CD14-positive monocyte (primary cell): ENCODE measurements around the gene KCNK1. TPM values are rescaled to one million over a fixed set of nuclear protein-coding genes. Genes with fewer than 3 reads are reported as not detected.

Source experiments
- DNase-seq, 3 donors: peaks; one replicate each; pipeline ENCODE4 v3.0.0-alpha.2; 2011 to 2022
- H2AFZ ChIP-seq: 2 replicates; pipeline ENCODE4 v1.6.0; 2012; ENCODE audit warnings: mild to moderate bottlenecking, low read depth, low read length, inconsistent platforms; ENCODE audit not compliant: insufficient read depth, poor library complexity, severe bottlenecking
- H3K27ac ChIP-seq, 2 donors: 1 replicate in 1 of 2; 2 replicates in 1 of 2; pipeline ENCODE4 v1.5.1; 2012 to 2013; ENCODE audit warnings: low read length in 2 of 2, control low read depth in 1 of 2, inconsistent platforms in 1 of 2, low read depth in 1 of 2, mild to moderate bottlenecking in 1 of 2
- H3K27me3 ChIP-seq, 2 donors: one replicate each; pipeline versions ENCODE4 v1.6.0 to v1.6.1; 2011 to 2013; ENCODE audit warnings: low read length in 2 of 2; ENCODE audit not compliant: control insufficient read depth in 2 of 2, insufficient read depth in 2 of 2
- H3K36me3 ChIP-seq, 2 donors: replicated peaks in 1 of 2; 1 replicate in 1 of 2; 2 replicates in 1 of 2; pipeline versions ENCODE4 v1.5.1 to v1.6.1; 2012 to 2013; ENCODE audit warnings: low read length in 2 of 2, control low read depth in 1 of 2, inconsistent platforms in 1 of 2, mild to moderate bottlenecking in 1 of 2; ENCODE audit not compliant: insufficient read depth in 2 of 2, control insufficient read depth in 1 of 2
- H3K4me1 ChIP-seq, 2 donors: 1 replicate in 1 of 2; 2 replicates in 1 of 2; pipeline versions ENCODE4 v1.5.1 to v1.6.1; 2012 to 2013; ENCODE audit warnings: low read length in 2 of 2, control low read depth in 1 of 2, inconsistent platforms in 1 of 2, mild to moderate bottlenecking in 1 of 2, moderate library complexity in 1 of 2; ENCODE audit not compliant: insufficient read depth in 2 of 2, control insufficient read depth in 1 of 2
- H3K4me2 ChIP-seq: replicated peaks from 2 replicates; pipeline ENCODE3; 2012; ENCODE audit warnings: low read length, moderate library complexity, mild to moderate bottlenecking; ENCODE audit not compliant: poor library complexity, severe bottlenecking; ENCODE audit errors: extremely low read depth
- H3K4me3 ChIP-seq, 3 experiments: fragments of 200-600 bp in 1 of 3; sonication (generic) in 1 of 3; replicated peaks in 1 of 3; 1 replicate in 2 of 3; 2 replicates in 1 of 3; pipeline ENCODE4 v1.5.1; 2011 to 2013; ENCODE audit warnings: low read length in 3 of 3, mild to moderate bottlenecking in 3 of 3, control low read depth in 2 of 3, low read depth in 2 of 3, inconsistent platforms in 1 of 3, moderate library complexity in 1 of 3
- H3K79me2 ChIP-seq: 2 replicates; pipeline ENCODE4 v1.6.0; 2012; ENCODE audit warnings: mild to moderate bottlenecking, control low read depth, inconsistent platforms, low read length, moderate library complexity; ENCODE audit not compliant: insufficient read depth
- H3K9ac ChIP-seq: 2 replicates; pipeline ENCODE4 v1.6.0; 2017; ENCODE audit warnings: low read length, mild to moderate bottlenecking; ENCODE audit not compliant: insufficient read depth, poor library complexity, severe bottlenecking
- H3K9me3 ChIP-seq, 2 donors: replicated peaks in 1 of 2; 1 replicate in 1 of 2; 2 replicates in 1 of 2; pipeline versions ENCODE4 v1.5.1 to v1.6.1; 2012 to 2013; ENCODE audit warnings: low read length in 2 of 2, control low read depth in 1 of 2; ENCODE audit not compliant: control insufficient read depth in 1 of 2, insufficient read depth in 1 of 2
- H4K20me1 ChIP-seq: 2 replicates; pipeline ENCODE4 v1.6.0; 2012; ENCODE audit warnings: mild to moderate bottlenecking, low read length, control low read depth, moderate library complexity; ENCODE audit not compliant: insufficient read depth
- H3K27ac Mint-ChIP-seq, 7 donors: one replicate each; pipeline ENCODE4 v1.8.0; 2020; ENCODE audit warnings: mild to moderate bottlenecking in 7 of 7, mixed read lengths in 7 of 7, moderate library complexity in 6 of 7, inconsistent platforms in 2 of 7
- H3K27me3 Mint-ChIP-seq, 3 donors: one replicate each; pipeline ENCODE4 v1.8.0; 2021 to 2022; ENCODE audit warnings: low read depth in 3 of 3, mild to moderate bottlenecking in 3 of 3, mixed read lengths in 3 of 3, moderate library complexity in 3 of 3, inconsistent platforms in 1 of 3
- H3K36me3 Mint-ChIP-seq, 2 donors: one replicate each; pipeline ENCODE4 v1.8.0; 2020; ENCODE audit warnings: mixed read lengths in 2 of 2, inconsistent platforms in 1 of 2, mild to moderate bottlenecking in 1 of 2
- H3K4me1 Mint-ChIP-seq: one replicate; pipeline ENCODE4 v1.8.0; 2020; ENCODE audit warnings: mild to moderate bottlenecking, mixed read lengths
- H3K4me3 Mint-ChIP-seq, 2 donors: one replicate each; pipeline ENCODE4 v1.8.0; 2020; ENCODE audit warnings: mild to moderate bottlenecking in 2 of 2, mixed read lengths in 2 of 2, moderate library complexity in 1 of 2
- H3K9me3 Mint-ChIP-seq, 7 donors: one replicate each; pipeline ENCODE4 v1.8.0; 2020 to 2022; ENCODE audit warnings: mixed read lengths in 7 of 7, mild to moderate bottlenecking in 6 of 7, moderate library complexity in 6 of 7, inconsistent platforms in 2 of 7
- CTCF ChIP-seq: fragments of 200-600 bp; IDR thresholded peaks from one replicate; pipeline ENCODE4 v1.8.0; 2022; ENCODE audit warnings: antibody characterized with exemption, mild to moderate bottlenecking
- WGBS: methylation state at CpG from one replicate; pipeline ENCODE4 v1.1.5; 2013; ENCODE audit warnings: missing lambda C conversion rate; ENCODE audit not compliant: insufficient coverage; 5-methylcytosine and 5-hydroxymethylcytosine counted together
- intact Hi-C, 2 donors: fragments of 100-400 bp; cut with micrococcal nuclease; formaldehyde crosslinking; loops; one replicate each; pipeline versions ENCODE4 v1.15.0 to v1.15.1; 2023
- polyA plus RNA-seq, 3 donors: library from polyadenylated mRNA; depleted of rRNA in 1 of 3; unstranded in 2 of 3; stranded (reverse) in 1 of 3; fragments of 300-500 nt in 2 of 3; fragments of >200 nt in 1 of 3; fragmentation: Illumina TruSeq in 2 of 3; gene quantifications; 1 replicate in 2 of 3; 2 replicates in 1 of 3; pipeline ENCODE4 v1.2.3, GENCODE V29; 2012 to 2021

KCNK1 gene
- polyA plus RNA-seq, 3 donors, result not detected

DNA sequence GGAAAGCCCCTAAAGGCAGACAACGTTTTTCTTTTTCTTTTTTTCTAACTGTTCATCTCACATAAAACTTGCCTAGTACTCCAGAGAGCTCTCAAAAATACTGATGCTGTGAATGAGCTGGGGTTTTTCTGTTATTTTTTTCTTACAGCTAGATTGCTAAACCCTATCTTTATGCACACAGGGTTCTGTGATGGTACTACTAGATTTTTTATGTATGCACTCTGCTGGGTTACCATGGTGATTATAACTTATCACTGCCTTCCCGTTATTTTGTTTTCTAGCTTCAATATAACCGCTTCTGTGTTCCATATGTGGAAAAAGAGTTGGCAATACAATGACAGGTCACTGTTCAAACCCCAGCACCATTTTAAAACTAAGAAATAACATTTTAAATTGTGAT is 43.7 kb upstream of the KCNK1 start:
- Mint-ChIP-seq H3K4me1 (no peaks in the 10 kb centered on the region), H3K4me3 (no peak overlapping the region), H3K36me3 (no peaks in the 10 kb centered on the region), H3K27me3 (peaks cover 0 to 5% (median 0%) of the 10 kb centered on the region in 3 donors), H3K27ac (no peak overlapping the region), H3K9me3 (peaks cover 0 to 9% (median 2%) of the 10 kb centered on the region in 7 donors)
- no peak overlapping the region for H2AFZ ChIP-seq
- WGBS, result no CpG with 5 or more reads among the region's 3 CpGs
- no peaks in the 10 kb centered on the region for H4K20me1 ChIP-seq
- H3K4me2 ChIP-seq, result no peak overlapping the region
- no peaks in the 10 kb centered on the region for H3K9me3 ChIP-seq
- no peaks in the 10 kb centered on the region for H3K4me1 ChIP-seq
- H3K27me3 ChIP-seq, result no peaks in the 10 kb centered on the region
- no peak overlapping the region for H3K27ac ChIP-seq
- no peak overlapping the region for H3K4me3 ChIP-seq
- H3K79me2 ChIP-seq, result no peaks in the 10 kb centered on the region
- intact Hi-C loops, result no loop called here
- TF ChIP-seq CTCF, result no peak
- H3K9ac ChIP-seq, result no peak overlapping the region
- no peaks in the 10 kb centered on the region for H3K36me3 ChIP-seq
- no peak for DNase-seq

DNA sequence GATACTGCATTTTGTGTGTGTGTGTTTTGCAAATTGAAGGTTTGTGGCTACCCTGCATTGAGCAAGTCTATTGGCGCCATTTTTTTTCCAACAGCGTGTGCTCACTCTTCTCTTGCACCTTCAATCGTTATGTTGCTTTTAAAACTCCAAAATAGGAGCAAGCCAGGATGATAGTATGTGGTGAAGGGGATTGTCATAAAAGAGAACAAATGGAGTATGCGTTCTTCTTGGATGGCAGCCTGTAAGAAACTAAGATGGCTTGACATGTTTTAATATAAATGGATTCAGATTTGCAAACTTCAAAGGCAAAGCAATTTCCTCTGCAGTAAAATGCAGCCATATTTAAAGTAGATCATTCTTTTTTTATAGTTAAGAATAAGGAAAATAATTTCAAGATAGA is 43.2 kb upstream of the KCNK1 start:
- no peaks in the 10 kb centered on the region for H3K79me2 ChIP-seq
- intact Hi-C loops, result no loop called here
- Mint-ChIP-seq H3K9me3 (peaks cover 0 to 9% (median 2%) of the 10 kb centered on the region in 7 donors), H3K27me3 (peaks cover 0 to 5% (median 0%) of the 10 kb centered on the region in 3 donors), H3K4me1 (no peaks in the 10 kb centered on the region), H3K4me3 (no peak overlapping the region), H3K27ac (no peak overlapping the region), H3K36me3 (no peaks in the 10 kb centered on the region)
- no peaks in the 10 kb centered on the region for H3K27me3 ChIP-seq
- WGBS, result no CpG with 5 or more reads among the region's 4 CpGs
- no peak for TF ChIP-seq CTCF
- H3K9ac ChIP-seq, result no peak overlapping the region
- no peaks in the 10 kb centered on the region for H3K36me3 ChIP-seq
- H3K4me3 ChIP-seq, result no peak overlapping the region
- no peak overlapping the region for H3K27ac ChIP-seq
- no peak for DNase-seq
- no peak overlapping the region for H3K4me2 ChIP-seq
- H3K9me3 ChIP-seq, result no peaks in the 10 kb centered on the region
- H2AFZ ChIP-seq, result no peak overlapping the region
- no peaks in the 10 kb centered on the region for H4K20me1 ChIP-seq
- no peaks in the 10 kb centered on the region for H3K4me1 ChIP-seq
